H9 (cell line): ENCODE results near the gene LYPD6. TPM values are rescaled to one million over a fixed set of nuclear protein-coding genes. Genes with fewer than 3 reads are reported as not detected.

Source experiments
- DNase-seq: peaks from one replicate; pipeline ENCODE4 v3.0.0-alpha.2; 2017
- H2AFZ ChIP-seq: one replicate; pipeline ENCODE4 v1.6.1; 2013; ENCODE audit warnings: mild to moderate bottlenecking, low read length, control low read depth, moderate library complexity
- H2AK5ac ChIP-seq: 2 replicates; pipeline ENCODE4 v1.6.1; 2013; ENCODE audit warnings: low read length, control low read depth, mixed read lengths; ENCODE audit not compliant: insufficient read length
- H2BK120ac ChIP-seq: one replicate; pipeline ENCODE4 v1.6.1; 2013; ENCODE audit warnings: low read depth, mild to moderate bottlenecking, low read length, control low read depth, inconsistent platforms; ENCODE audit not compliant: poor library complexity, severe bottlenecking
- H2BK12ac ChIP-seq: 2 replicates; pipeline ENCODE4 v1.6.1; 2013; ENCODE audit warnings: low read length, control low read depth, mixed read lengths, low read depth; ENCODE audit not compliant: insufficient read length
- H2BK15ac ChIP-seq: 2 replicates; pipeline ENCODE4 v1.6.1; 2013; ENCODE audit warnings: low read depth, low read length, control low read depth
- H2BK20ac ChIP-seq: one replicate; pipeline ENCODE4 v1.6.1; 2013; ENCODE audit warnings: low read depth, mild to moderate bottlenecking, low read length, control low read depth, inconsistent platforms; ENCODE audit not compliant: poor library complexity, severe bottlenecking
- H2BK5ac ChIP-seq: 2 replicates; pipeline ENCODE4 v1.6.1; 2013; ENCODE audit warnings: low read length, control low read depth, mixed read lengths; ENCODE audit not compliant: insufficient read length
- H3K14ac ChIP-seq: 2 replicates; pipeline ENCODE4 v1.6.1; 2013; ENCODE audit warnings: low read length, control low read depth; ENCODE audit not compliant: insufficient read depth
- H3K18ac ChIP-seq: 2 replicates; pipeline ENCODE4 v1.6.1; 2013; ENCODE audit warnings: low read depth, mild to moderate bottlenecking, mixed read lengths, low read length, control low read depth; ENCODE audit not compliant: insufficient read length
- H3K23ac ChIP-seq: 2 replicates; pipeline ENCODE4 v1.6.1; 2013; ENCODE audit warnings: low read length, control low read depth, mixed read lengths, low read depth; ENCODE audit not compliant: insufficient read length
- H3K23me2 ChIP-seq: 2 replicates; pipeline ENCODE4 v1.6.1; 2013; ENCODE audit warnings: low read depth, mild to moderate bottlenecking, mixed read lengths, low read length, control low read depth; ENCODE audit not compliant: insufficient read length, poor library complexity, severe bottlenecking
- H3K27ac ChIP-seq: 2 replicates; pipeline ENCODE4 v1.5.1; 2013; ENCODE audit warnings: low read length, control low read depth, mixed read lengths, low read depth; ENCODE audit not compliant: insufficient read length
- H3K27me3 ChIP-seq: 2 replicates; pipeline ENCODE4 v1.6.1; 2013; ENCODE audit warnings: low read length, control low read depth, inconsistent platforms; ENCODE audit not compliant: insufficient read depth
- H3K4ac ChIP-seq: 2 replicates; pipeline ENCODE4 v1.6.1; 2013; ENCODE audit warnings: low read depth, mild to moderate bottlenecking, control low read depth, inconsistent platforms, low read length, moderate library complexity
- H3K4me1 ChIP-seq: 2 replicates; pipeline ENCODE4 v1.6.1; 2013; ENCODE audit warnings: low read length, control low read depth, inconsistent platforms; ENCODE audit not compliant: insufficient read depth
- H3K4me2 ChIP-seq: 2 replicates; pipeline ENCODE4 v1.6.1; 2013; ENCODE audit warnings: low read length, control low read depth, mixed read lengths; ENCODE audit not compliant: insufficient read length, insufficient read depth
- H3K56ac ChIP-seq: 2 replicates; pipeline ENCODE4 v1.6.1; 2013; ENCODE audit warnings: low read depth, mild to moderate bottlenecking, mixed read lengths, low read length, control low read depth; ENCODE audit not compliant: insufficient read length
- H3K79me1 ChIP-seq: 2 replicates; pipeline ENCODE4 v1.6.1; 2013; ENCODE audit warnings: low read depth, mild to moderate bottlenecking, moderate library complexity, low read length, control low read depth, inconsistent platforms; ENCODE audit not compliant: insufficient read depth, poor library complexity, severe bottlenecking
- H3K79me2 ChIP-seq: 2 replicates; pipeline ENCODE4 v1.6.1; 2013; ENCODE audit warnings: low read length, control low read depth, inconsistent platforms; ENCODE audit not compliant: insufficient read depth
- H3K9ac ChIP-seq: 2 replicates; pipeline ENCODE4 v1.6.1; 2013; ENCODE audit warnings: low read length, control low read depth, mixed read lengths; ENCODE audit not compliant: insufficient read length; ENCODE audit errors: extremely low read depth
- H3K9me3 ChIP-seq: one replicate; pipeline ENCODE4 v1.6.1; 2013; ENCODE audit warnings: low read depth, low read length, inconsistent platforms; ENCODE audit not compliant: control insufficient read depth
- H3T11ph ChIP-seq: one replicate; pipeline ENCODE4 v1.6.1; 2013; ENCODE audit warnings: mild to moderate bottlenecking, low read length, control low read depth, inconsistent platforms
- H4K20me1 ChIP-seq: one replicate; pipeline ENCODE4 v1.6.1; 2013; ENCODE audit not compliant: control insufficient read depth, insufficient read length, insufficient read depth
- H4K5ac ChIP-seq: 2 replicates; pipeline ENCODE4 v1.6.1; 2013; ENCODE audit warnings: low read depth, mild to moderate bottlenecking, mixed read lengths, low read length, control low read depth; ENCODE audit not compliant: insufficient read length
- H4K8ac ChIP-seq: replicated peaks from 2 replicates; pipeline ENCODE4 v1.6.1; 2013; ENCODE audit warnings: low read length, control low read depth, mixed read lengths, low read depth; ENCODE audit not compliant: insufficient read length
- H4K91ac ChIP-seq: 2 replicates; pipeline ENCODE4 v1.6.1; 2013; ENCODE audit warnings: low read depth, mild to moderate bottlenecking, moderate library complexity, mixed read lengths, low read length, control low read depth; ENCODE audit not compliant: insufficient read length
- H3K27ac Mint-ChIP-seq, 3 experiments: 2 replicates in 2 of 3; 3 replicates in 1 of 3; pipeline ENCODE4 v1.8.0; 2020 to 2021; ENCODE audit warnings: mixed read lengths in 3 of 3, mild to moderate bottlenecking in 1 of 3, moderate library complexity in 1 of 3
- H3K27me3 Mint-ChIP-seq: 2 replicates; pipeline ENCODE4 v1.8.0; 2021; ENCODE audit warnings: low read depth, mild to moderate bottlenecking, moderate library complexity, mixed read lengths
- H3K36me3 Mint-ChIP-seq, 3 experiments: 2 replicates in 2 of 3; 3 replicates in 1 of 3; pipeline ENCODE4 v1.8.0; 2020 to 2021; ENCODE audit warnings: low read depth in 3 of 3, mixed read lengths in 3 of 3; ENCODE audit not compliant: insufficient read depth in 1 of 3
- H3K4me1 Mint-ChIP-seq, 2 experiments: 2 replicates each; pipeline ENCODE4 v1.8.0; 2020; ENCODE audit warnings: mixed read lengths in 2 of 2
- H3K4me3 Mint-ChIP-seq, 2 experiments: 2 replicates in 1 of 2; 3 replicates in 1 of 2; pipeline ENCODE4 v1.8.0; 2020 to 2021; ENCODE audit warnings: mild to moderate bottlenecking in 2 of 2, mixed read lengths in 2 of 2, moderate library complexity in 1 of 2
- H3K9me3 Mint-ChIP-seq, 2 experiments: 2 replicates in 1 of 2; 3 replicates in 1 of 2; pipeline ENCODE4 v1.8.0; 2020; ENCODE audit warnings: mild to moderate bottlenecking in 2 of 2, mixed read lengths in 2 of 2, moderate library complexity in 1 of 2
- CTCF ChIP-seq: fragments of 200-600 bp; sonication (generic); conservative IDR thresholded peaks from 3 replicates; pipeline ENCODE4 v1.8.0; 2021; ENCODE audit warnings: antibody characterized with exemption, mild to moderate bottlenecking
- WGBS: extraction: QIAGEN DNeasy Blood & Tissue Kit; methylation state at CpG from one replicate; pipeline ENCODE4 v1.1.7; 2013; ENCODE audit warnings: missing lambda C conversion rate, low lambda C conversion rate, mixed read lengths; ENCODE audit not compliant: insufficient read length; ENCODE audit errors: extremely low coverage; 5-methylcytosine and 5-hydroxymethylcytosine counted together
- total RNA-seq: library from RNA; stranded (reverse); gene quantifications from 2 replicates; pipeline ENCODE4 v1.2.1, GENCODE V29; 2021

The LYPD6 gene
- total RNA-seq, 1 experiment from 2014 or later, result 3.0 TPM

GRCh38 chr2:149465873-149466272 is 135.5 kb downstream of the LYPD6 start:
- Histone ChIP-seq H2BK5ac (no peak overlapping the region), H3K9me3 (no peaks in the 10 kb centered on the region), H3K14ac (no peak overlapping the region), H2BK15ac (no peak overlapping the region), H3K79me1 (no peaks in the 10 kb centered on the region), H3K56ac (no peak overlapping the region), H3T11ph (no peak overlapping the region), H3K9ac (no peak overlapping the region), H3K23ac (no peak overlapping the region), H3K79me2 (no peaks in the 10 kb centered on the region), H3K4me2 (no peak overlapping the region), H2AK5ac (no peak overlapping the region), H2BK12ac (no peak overlapping the region), H3K23me2 (no peaks in the 10 kb centered on the region), H2BK120ac (no peak overlapping the region), H4K91ac (no peak overlapping the region), H4K5ac (no peak overlapping the region), H2AFZ (no peak overlapping the region), H3K4me1 (no peaks in the 10 kb centered on the region), H3K27me3 (no peaks in the 10 kb centered on the region), H4K20me1 (no peaks in the 10 kb centered on the region), H4K8ac (no peak overlapping the region), H3K4ac (no peak overlapping the region), H3K27ac (no peak overlapping the region), H3K18ac (no peak overlapping the region), H2BK20ac (no peak overlapping the region)
- H3K9me3 Mint-ChIP-seq, result peaks cover 6 to 8% of the 10 kb centered on the region in 2 experiments; a peak in 4 of 5 replicates
- no peak overlapping the region for H3K27ac Mint-ChIP-seq
- no CpG with 5 or more reads among the region's 2 CpGs for WGBS
- no peak overlapping the region for H3K4me3 Mint-ChIP-seq
- TF ChIP-seq CTCF, result no peak
- DNase-seq, result no peak
- H3K4me1 Mint-ChIP-seq, result no peaks in the 10 kb centered on the region
- H3K27me3 Mint-ChIP-seq, result no peaks in the 10 kb centered on the region
- H3K36me3 Mint-ChIP-seq, result peaks cover 0 to 6% (median 4%) of the 10 kb centered on the region in 3 experiments; a peak in 5 of 7 replicates
